Tongue (tissue), 2 donors: ENCODE data around the gene BRICD5. TPM values are rescaled to one million over a fixed set of nuclear protein-coding genes. Genes with fewer than 3 reads are reported as not detected.

Experiments
- DNase-seq: peaks from one replicate; pipeline ENCODE4 v3.0.0-alpha.2; 2015
- total RNA-seq: library from RNA; depleted of rRNA; stranded (reverse); fragments of >200 nt; gene quantifications from one replicate; pipeline ENCODE4 v1.2.3, GENCODE V29; 2014

Gene BRICD5
- total RNA-seq, 1 donor from 2014 or later = 1.9 TPM

GRCh38 chr16:2163211-2163881, 47.3 kb downstream of the BRICD5 start:
- DNase-seq = peak; percentile 52

GRCh38 chr16:2162676-2163118, 48.0 kb downstream of the BRICD5 start:
- DNase-seq = no peak

GRCh38 chr16:2161911-2162310, 48.8 kb downstream of the BRICD5 start:
- DNase-seq = no peak

- peak; percentile 64 for DNase-seq
These were observed 49.6 kb downstream of the BRICD5 start for GRCh38 chr16:2160915-2161551.

Other genes with a start within 250 kb of the BRICD5 start
- 1,524 TPM for gene RPS2, start 246.0 kb downstream of the BRICD5 start, total RNA-seq
- not detected for gene RNF151, start 244.0 kb downstream of the BRICD5 start, total RNA-seq
- gene TBL3, start 238.8 kb downstream of the BRICD5 start, total RNA-seq = 21.7 TPM
- gene NOXO1, start 229.4 kb downstream of the BRICD5 start, total RNA-seq = 2.5 TPM
- gene GFER, start 226.7 kb downstream of the BRICD5 start, total RNA-seq = 10.2 TPM
- 4.7 TPM for gene SYNGR3, start 220.9 kb downstream of the BRICD5 start, total RNA-seq
- gene ZNF598, start 201.0 kb downstream of the BRICD5 start, total RNA-seq = 15.2 TPM
- gene NPW, start 191.1 kb downstream of the BRICD5 start, total RNA-seq = 0.82 TPM
- 45.7 TPM for gene NHERF2, start 184.0 kb downstream of the BRICD5 start, total RNA-seq
- 28.7 TPM for gene NTHL1, start 163.0 kb downstream of the BRICD5 start, total RNA-seq
- 57.2 TPM for gene TSC2, start 162.9 kb downstream of the BRICD5 start, total RNA-seq
- 138 TPM for gene PKD1, start 75.0 kb downstream of the BRICD5 start, total RNA-seq
- not detected for gene RAB26, start 62.2 kb downstream of the BRICD5 start, total RNA-seq
- 27.4 TPM for gene TRAF7, start 55.1 kb downstream of the BRICD5 start, total RNA-seq
- gene CASKIN1, start 14.3 kb downstream of the BRICD5 start, total RNA-seq = 1.0 TPM
- 27.0 TPM for gene MLST8, start 5.4 kb downstream of the BRICD5 start, total RNA-seq
- 18.2 TPM for gene PGP, start 4.0 kb upstream of the BRICD5 start, total RNA-seq
- gene E4F1, start 12.7 kb upstream of the BRICD5 start, total RNA-seq = 23.7 TPM
- 1.3 TPM for gene DNASE1L2, start 25.6 kb upstream of the BRICD5 start, total RNA-seq
- gene ECI1, start 40.7 kb upstream of the BRICD5 start, total RNA-seq = 83.7 TPM
- gene RNPS1, start 57.3 kb upstream of the BRICD5 start, total RNA-seq = 90.2 TPM
- 8.7 TPM for gene ABCA3, start 129.9 kb upstream of the BRICD5 start, total RNA-seq
- 9.3 TPM for gene CCNF, start 218.6 kb upstream of the BRICD5 start, total RNA-seq
- 3.4 TPM for gene TEDC2, start 249.2 kb upstream of the BRICD5 start, total RNA-seq